Tibial artery (tissue), 4 donors: Measurements from ENCODE around the gene DOK6.

Experiments
- DNase-seq, 2 donors: peaks; one replicate each; pipeline ENCODE4 v3.0.0-alpha.2; 2019
- H3K27ac ChIP-seq, 2 donors: fragments of 200-600 bp; sonication (generic) in 1 of 2; 1 replicate in 1 of 2; 2 replicates in 1 of 2; pipeline ENCODE4 v1.5.1; 2018 to 2019; ENCODE audit warnings: mild to moderate bottlenecking in 1 of 2
- H3K27me3 ChIP-seq, 2 donors: fragments of 200-600 bp; sonication (generic) in 1 of 2; one replicate each; pipeline versions ENCODE4 v1.5.1 to v1.6.0; 2016 to 2019
- H3K36me3 ChIP-seq, 3 donors: fragments of 200-600 bp; sonication (generic) in 2 of 3; one replicate each; pipeline ENCODE4 v1.5.1; 2016 to 2019; ENCODE audit warnings: mild to moderate bottlenecking in 2 of 3
- H3K4me1 ChIP-seq, 4 donors: fragments of 200-600 bp; sonication (generic) in 2 of 4; 1 replicate in 3 of 4; 2 replicates in 1 of 4; pipeline ENCODE4 v1.5.1; 2016 to 2019
- H3K4me3 ChIP-seq, 2 donors: fragments of 200-600 bp; sonication (generic) in 1 of 2; 1 replicate in 1 of 2; 2 replicates in 1 of 2; pipeline ENCODE4 v1.5.1; 2018 to 2019; ENCODE audit warnings: mild to moderate bottlenecking in 2 of 2
- H3K9me3 ChIP-seq, 3 donors: fragments of 200-600 bp; sonication (generic) in 1 of 3; one replicate each; pipeline ENCODE4 v1.5.1; 2016 to 2019
- CTCF ChIP-seq, 2 experiments: fragments of 200-600 bp in 1 of 2; fragments of 450-650 bp in 1 of 2; IDR thresholded peaks; one replicate each; pipeline ENCODE4 v1.5.1; 2017 to 2019; ENCODE audit warnings: antibody characterized with exemption in 2 of 2, mild to moderate bottlenecking in 1 of 2, moderate library complexity in 1 of 2
- intact Hi-C: fragments of 100-400 bp; cut with DNase I; formaldehyde crosslinking; loops from one replicate; pipeline ENCODE4 v1.15.0; 2023; ENCODE audit warnings: low total_unique reads

The DOK6 gene

GRCh38 chr18:69401972-69402532 is 1.4 kb downstream of the DOK6 start:
- DNase-seq = no peak
- intact Hi-C loops = no loop called here
- Histone ChIP-seq H3K36me3 (no peaks in the 10 kb centered on the region), H3K27ac (peak overlapping the region; percentile 71 to 72), H3K4me3 (peak overlapping the region; percentile 66 to 67), H3K4me1 (peaks cover 0 to 16% (median 9%) of the 10 kb centered on the region in 4 donors), H3K9me3 (no peaks in the 10 kb centered on the region), H3K27me3 (no peaks in the 10 kb centered on the region)
- TF ChIP-seq CTCF (IDR thresholded peaks at IDR 0.05) = no peak

- Histone ChIP-seq H3K27me3 (no peaks in the 10 kb centered on the region), H3K4me3 (peak overlapping the region; percentile 66 to 67)
Measured at GRCh38 chr18:69402533-69402989, 1.9 kb downstream of the DOK6 start.

GRCh38 chr18:69408522-69408921 is 7.8 kb downstream of the DOK6 start:
- intact Hi-C loops = no loop called here

More at GRCh38 chr18:69402533-69402989, 1.9 kb downstream of the DOK6 start:
- DNase-seq = no peak
- no peak for TF ChIP-seq CTCF (IDR thresholded peaks at IDR 0.05)
- Histone ChIP-seq H3K4me1 (peaks cover 0 to 16% (median 9%) of the 10 kb centered on the region in 4 donors), H3K9me3 (no peaks in the 10 kb centered on the region), H3K27ac (no peak overlapping the region), H3K36me3 (no peaks in the 10 kb centered on the region)
- intact Hi-C loops = no loop called here

GRCh38 chr18:69411199-69411598 is 10.5 kb downstream of the DOK6 start:
- no peaks in the 10 kb centered on the region for H3K4me1 ChIP-seq
- intact Hi-C loops = no loop called here

More at GRCh38 chr18:69408522-69408921, 7.8 kb downstream of the DOK6 start:
- Histone ChIP-seq H3K4me1 (no peaks in the 10 kb centered on the region), H3K36me3 (no peaks in the 10 kb centered on the region), H3K9me3 (no peaks in the 10 kb centered on the region), H3K4me3 (no peak overlapping the region), H3K27ac (no peak overlapping the region), H3K27me3 (no peaks in the 10 kb centered on the region)
- no peak for TF ChIP-seq CTCF (IDR thresholded peaks at IDR 0.05)
- no peak for DNase-seq

GRCh38 chr18:69414184-69414583 is 13.5 kb downstream of the DOK6 start:
- Histone ChIP-seq H3K36me3 (no peaks in the 10 kb centered on the region), H3K27me3 (no peaks in the 10 kb centered on the region), H3K4me3 (no peak overlapping the region), H3K9me3 (no peaks in the 10 kb centered on the region), H3K4me1 (no peaks in the 10 kb centered on the region), H3K27ac (no peak overlapping the region)
- intact Hi-C loops = no loop called here
- DNase-seq = no peak
- no peak for TF ChIP-seq CTCF (IDR thresholded peaks at IDR 0.05)

More at GRCh38 chr18:69411199-69411598, 10.5 kb downstream of the DOK6 start:
- DNase-seq = no peak
- no peaks in the 10 kb centered on the region for H3K27me3 ChIP-seq
- no peak overlapping the region for H3K27ac ChIP-seq
- no peaks in the 10 kb centered on the region for H3K9me3 ChIP-seq
- H3K4me3 ChIP-seq = no peak overlapping the region
- H3K36me3 ChIP-seq = no peaks in the 10 kb centered on the region
- no peak for TF ChIP-seq CTCF (IDR thresholded peaks at IDR 0.05)
